NCI-H446 treated with DMSO at 0.1 percent for 48 hours (cell line): Measurements from ENCODE around the gene TMUB1.
"Not testable (repeated sequence)": the region's sequence is repeated elsewhere in the genome, so short reads cannot be mapped to it uniquely, and the experiment has no call there.

Source experiments
- DNase-seq: peaks from one replicate; lab custom pipeline; 2025; lab: John Stamatoyannopoulos, UW

TMUB1 gene

GRCh38 chr7:151053096-151053495 lies 30.2 kb downstream of the TMUB1 start:
- no peak for DNase-seq

GRCh38 chr7:151051108-151051507 lies 32.2 kb downstream of the TMUB1 start:
- DNase-seq: no peak

- no peak for DNase-seq
Measured at GRCh38 chr7:151048911-151049463, 34.3 kb downstream of the TMUB1 start.

- DNase-seq: no peak
Measured at GRCh38 chr7:151047976-151048815, 35.1 kb downstream of the TMUB1 start, which contains the start of gene ASIC3. Gene ASIC3 (plus strand): TSS chr7:151048531. CDS start chr7:151048886, 355 bp downstream.

GRCh38 chr7:151046603-151047573 lies 36.4 kb downstream of the TMUB1 start:
- DNase-seq: peak; percentile 21

GRCh38 chr7:151045967-151046366 lies 37.3 kb downstream of the TMUB1 start:
- DNase-seq: no peak

- no peak for DNase-seq
Measured at GRCh38 chr7:151045262-151045661, 38.0 kb downstream of the TMUB1 start.

GRCh38 chr7:151043959-151044358 lies 39.3 kb downstream of the TMUB1 start:
- no peak for DNase-seq

- DNase-seq: not testable (repeated sequence)
Measured at GRCh38 chr7:151043449-151043848, 39.8 kb downstream of the TMUB1 start.

GRCh38 chr7:151040616-151041375 lies 42.5 kb downstream of the TMUB1 start:
- no peak for DNase-seq

GRCh38 chr7:151039850-151040548 lies 43.3 kb downstream of the TMUB1 start:
- no peak for DNase-seq

- no peak for DNase-seq
Measured at GRCh38 chr7:151038951-151039849, 44.1 kb downstream of the TMUB1 start.

GRCh38 chr7:151035902-151036301 lies 47.4 kb downstream of the TMUB1 start:
- no peak for DNase-seq

GRCh38 chr7:151035026-151035717 lies 48.1 kb downstream of the TMUB1 start:
- no peak for DNase-seq

- no peak for DNase-seq
Measured at GRCh38 chr7:151034312-151035025, 48.8 kb downstream of the TMUB1 start.

GRCh38 chr7:151033864-151034249 lies 49.4 kb downstream of the TMUB1 start:
- no peak for DNase-seq

- DNase-seq: no peak
Measured at GRCh38 chr7:151032936-151033863, 50.1 kb downstream of the TMUB1 start.
